Loucy (cell line): Measurements from ENCODE around the gene CLEC4M.

Source experiments
- CTCF ChIP-seq: fragments of 200-600 bp; sonication (generic); conservative IDR thresholded peaks from 2 replicates; pipeline ENCODE4 v1.5.1; 2014; ENCODE audit warnings: mild to moderate bottlenecking, antibody characterized with exemption, low read length
- EZH2phosphoT487 ChIP-seq: fragments of 200-600 bp; IDR thresholded peaks from 2 replicates; pipeline ENCODE4 v1.6.1; 2018; ENCODE audit warnings: antibody characterized with exemption, mild to moderate bottlenecking, moderate library complexity, borderline replicate concordance

- TF ChIP-seq CTCF (no peak), EZH2phosphoT487 (no peak)
These were observed 14.9 kb upstream of the CLEC4M start for GRCh38 chr19:7748171-7748570.
